Gastroesophageal sphincter (tissue), 4 donors: ENCODE results near the gene MPST. TPM values are rescaled to one million over a fixed set of nuclear protein-coding genes. Genes with fewer than 3 reads are reported as not detected.
A peak's percentile ranks its signal among the peaks of the same experiment; 100 is the strongest.
"Not testable (repeated sequence)": the region's sequence is repeated elsewhere in the genome, so short reads cannot be mapped to it uniquely, and the experiment has no call there.

Source experiments
- ATAC-seq: fragments of 150-250 bp; one replicate; pipeline ENCODE4 v1.9.1; 2016; ENCODE audit warnings: mild to moderate bottlenecking, moderate library complexity
- H3K27ac ChIP-seq, 4 donors: fragments of 200-600 bp; sonication (generic) in 3 of 4; 1 replicate in 3 of 4; 2 replicates in 1 of 4; pipeline ENCODE4 v1.5.1; 2016 to 2019
- H3K27me3 ChIP-seq: fragments of 200-600 bp; sonication (generic); one replicate; pipeline ENCODE4 v1.5.1; 2019
- H3K36me3 ChIP-seq, 2 donors: fragments of 200-600 bp; sonication (generic); one replicate each; pipeline ENCODE4 v1.5.1; 2019; ENCODE audit warnings: control low read depth in 1 of 2
- H3K4me1 ChIP-seq, 3 donors: fragments of 200-600 bp; sonication (generic); 1 replicate in 2 of 3; 2 replicates in 1 of 3; pipeline ENCODE4 v1.5.1; 2016 to 2019; ENCODE audit warnings: control low read depth in 2 of 3
- H3K4me3 ChIP-seq, 2 donors: fragments of 200-600 bp; sonication (generic); one replicate each; pipeline ENCODE4 v1.5.1; 2019; ENCODE audit warnings: mild to moderate bottlenecking in 1 of 2, moderate library complexity in 1 of 2
- H3K9me3 ChIP-seq, 3 donors: fragments of 200-600 bp; sonication (generic); one replicate each; pipeline ENCODE4 v1.5.1; 2017 to 2019; ENCODE audit warnings: control low read depth in 2 of 3
- EP300 ChIP-seq: sonication (generic); formaldehyde crosslinking; IDR thresholded peaks from one replicate; pipeline ENCODE4 v1.6.1; 2017; ENCODE audit warnings: antibody characterized with exemption, mild to moderate bottlenecking
- POLR2A ChIP-seq, 2 donors: fragments of 450-650 bp; IDR thresholded peaks; one replicate each; pipeline ENCODE4 v1.6.1; 2017; ENCODE audit warnings: antibody characterized with exemption in 2 of 2, mild to moderate bottlenecking in 2 of 2, moderate library complexity in 1 of 2
- POLR2AphosphoS5 ChIP-seq: sonication (generic); formaldehyde crosslinking; IDR thresholded peaks from one replicate; pipeline ENCODE4 v1.6.1; 2017; ENCODE audit warnings: antibody characterized with exemption
- WGBS, 2 donors: methylation state at CpG; one replicate each; pipeline ENCODE4 v1.1.5; 2018; ENCODE audit warnings: low coverage in 1 of 2; 5-methylcytosine and 5-hydroxymethylcytosine counted together
- total RNA-seq, 4 donors: library from RNA; depleted of rRNA; stranded (reverse); fragments of >200 nt; gene quantifications; one replicate each; pipeline ENCODE4 v1.1.0, GENCODE V29; 2016
- TF ChIP-seq, protein P1 (sequence below), 4 experiments: fragments of 200-600 bp in 2 of 4; fragments of 450-650 bp in 2 of 4; sonication (generic) in 1 of 4; IDR thresholded peaks; one replicate each; pipeline ENCODE4 v1.5.1; 2017 to 2019; ENCODE audit warnings: antibody characterized with exemption in 4 of 4, mild to moderate bottlenecking in 2 of 4, moderate library complexity in 2 of 4

Gene MPST
- total RNA-seq, 4 donors from 2014 or later, result 102 to 144 (median 113) TPM

DNA sequence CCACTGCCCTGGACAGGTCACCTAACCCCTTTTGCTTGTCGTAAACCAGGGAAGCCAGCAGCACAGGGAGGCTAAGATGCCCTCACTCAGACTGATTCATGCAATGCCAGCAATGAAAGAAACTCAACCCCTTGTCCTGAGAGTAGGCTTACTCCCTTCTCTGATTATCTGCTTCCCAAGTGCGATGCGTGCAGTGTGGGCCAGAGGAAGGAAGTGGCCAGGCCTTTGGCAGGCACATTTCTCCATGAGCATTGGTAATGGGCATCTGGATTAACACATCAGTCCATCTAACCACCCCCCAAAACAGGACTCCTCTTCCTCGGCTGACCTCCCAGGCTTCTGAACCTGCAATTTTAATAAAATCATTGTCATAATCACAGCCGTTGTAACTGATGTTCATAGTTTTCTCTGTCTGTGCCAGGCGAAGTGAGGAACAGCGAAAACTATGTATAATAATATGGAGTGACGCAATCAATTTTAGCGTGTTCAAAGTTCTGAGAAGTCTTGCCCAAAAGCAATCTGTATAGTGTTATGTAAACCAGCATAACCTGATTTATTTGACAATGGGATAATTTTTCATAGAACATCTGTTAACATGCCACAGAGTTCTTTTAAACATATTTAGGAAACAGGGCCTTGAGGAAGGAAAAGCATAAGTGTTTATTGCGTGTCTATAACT, 34.2 kb upstream of the MPST start:
- Histone ChIP-seq H3K4me1 (no peaks in the 10 kb centered on the region), H3K36me3 (no peaks in the 10 kb centered on the region), H3K4me3 (no peak overlapping the region), H3K27ac (no peak overlapping the region), H3K27me3 (peaks cover 69% of the 10 kb centered on the region), H3K9me3 (peaks cover 0 to 18% (median 0%) of the 10 kb centered on the region in 3 donors)
- TF ChIP-seq POLR2A (IDR thresholded peaks at IDR 0.05) (no peak), EP300 (no peak), POLR2AphosphoS5 (no peak)
- TF ChIP-seq, protein P1, sequence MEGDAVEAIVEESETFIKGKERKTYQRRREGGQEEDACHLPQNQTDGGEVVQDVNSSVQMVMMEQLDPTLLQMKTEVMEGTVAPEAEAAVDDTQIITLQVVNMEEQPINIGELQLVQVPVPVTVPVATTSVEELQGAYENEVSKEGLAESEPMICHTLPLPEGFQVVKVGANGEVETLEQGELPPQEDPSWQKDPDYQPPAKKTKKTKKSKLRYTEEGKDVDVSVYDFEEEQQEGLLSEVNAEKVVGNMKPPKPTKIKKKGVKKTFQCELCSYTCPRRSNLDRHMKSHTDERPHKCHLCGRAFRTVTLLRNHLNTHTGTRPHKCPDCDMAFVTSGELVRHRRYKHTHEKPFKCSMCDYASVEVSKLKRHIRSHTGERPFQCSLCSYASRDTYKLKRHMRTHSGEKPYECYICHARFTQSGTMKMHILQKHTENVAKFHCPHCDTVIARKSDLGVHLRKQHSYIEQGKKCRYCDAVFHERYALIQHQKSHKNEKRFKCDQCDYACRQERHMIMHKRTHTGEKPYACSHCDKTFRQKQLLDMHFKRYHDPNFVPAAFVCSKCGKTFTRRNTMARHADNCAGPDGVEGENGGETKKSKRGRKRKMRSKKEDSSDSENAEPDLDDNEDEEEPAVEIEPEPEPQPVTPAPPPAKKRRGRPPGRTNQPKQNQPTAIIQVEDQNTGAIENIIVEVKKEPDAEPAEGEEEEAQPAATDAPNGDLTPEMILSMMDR (IDR thresholded peaks at IDR 0.05), result no peak
- whole genome bisulfite sequencing, 2 donors, result 47 to 69% methylated on average over 4 to 10 of the region's 10 CpGs
- ATAC-seq, result no peak

DNA sequence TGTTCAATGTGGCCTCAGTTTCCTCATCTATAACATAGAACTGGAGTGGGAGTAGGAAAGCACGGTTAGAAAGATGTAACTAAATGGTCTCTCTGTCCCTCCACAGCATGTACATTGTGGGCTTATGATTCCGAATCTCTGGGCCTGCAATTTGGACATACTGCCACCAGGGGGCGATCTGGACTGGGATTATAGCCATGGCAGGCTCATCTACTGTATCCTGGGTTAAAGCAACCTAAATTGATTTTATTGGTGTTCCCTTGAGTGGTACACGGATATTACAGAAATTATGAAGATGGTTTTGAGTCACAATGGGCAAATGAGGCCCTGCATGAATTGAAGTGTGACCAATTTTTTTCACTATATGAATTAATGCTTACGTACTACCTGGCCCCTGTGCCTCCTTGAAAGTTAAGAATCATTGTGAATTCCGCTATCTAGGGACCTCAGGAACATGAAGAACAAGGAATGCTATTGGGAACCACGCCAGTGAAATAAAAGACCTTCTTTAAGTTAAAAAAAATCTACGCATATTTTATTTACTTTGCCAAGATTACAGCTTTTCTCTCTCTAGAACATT, 33.2 kb upstream of the MPST start:
- WGBS, 2 donors, result 45 to 46% methylated on average over 7 to 8 of the region's 8 CpGs
- Histone ChIP-seq H3K4me1 (no peaks in the 10 kb centered on the region), H3K36me3 (no peaks in the 10 kb centered on the region), H3K9me3 (peaks cover 0 to 18% (median 0%) of the 10 kb centered on the region in 3 donors), H3K27ac (no peak overlapping the region), H3K4me3 (no peak overlapping the region), H3K27me3 (peaks cover 75% of the 10 kb centered on the region)
- ATAC-seq, result no peak
- TF ChIP-seq, protein P1 (IDR thresholded peaks at IDR 0.05), result peak in 1 of 4 experiments; percentile 25
- no peak for TF ChIP-seq POLR2A (IDR thresholded peaks at IDR 0.05)

DNA sequence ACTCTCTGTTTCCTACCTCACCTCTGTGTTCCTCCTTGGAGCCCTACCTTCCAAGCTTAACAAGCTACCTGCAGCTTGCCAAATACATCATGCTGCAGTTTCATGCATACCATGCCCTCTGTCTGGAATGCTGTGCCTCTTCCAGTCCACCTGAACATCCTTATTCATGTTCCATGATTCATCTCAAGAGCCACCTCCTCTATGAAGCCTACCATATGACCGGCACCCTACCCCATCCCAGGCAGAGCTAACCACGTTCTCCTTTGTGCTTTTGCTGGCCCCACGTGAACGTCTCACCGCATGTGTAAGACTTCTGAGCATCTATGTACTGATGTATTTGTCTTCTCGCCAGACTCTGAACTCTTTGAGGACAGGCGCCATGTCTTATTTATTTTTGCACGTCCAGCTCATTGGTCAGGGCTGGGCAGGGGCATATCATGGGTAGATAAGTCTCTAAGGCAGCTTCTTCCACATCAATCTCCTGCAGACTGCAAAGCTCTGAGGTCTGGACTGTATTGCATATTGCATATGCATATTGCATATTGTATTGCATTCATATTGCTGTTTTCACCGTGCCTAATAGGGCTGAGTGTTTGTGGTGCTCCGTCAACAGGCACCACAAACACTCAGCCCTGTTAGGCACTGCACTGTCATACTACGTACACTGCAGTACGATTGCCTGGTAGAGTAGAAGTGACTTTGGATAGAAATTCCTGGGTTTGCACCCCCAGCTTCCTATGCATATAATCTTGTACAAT, 31.3 kb upstream of the MPST start:
- no peak for ATAC-seq
- Histone ChIP-seq H3K27ac (no peak overlapping the region), H3K27me3 (peaks cover 69% of the 10 kb centered on the region), H3K36me3 (no peaks in the 10 kb centered on the region), H3K4me1 (no peaks in the 10 kb centered on the region), H3K9me3 (peaks cover 0 to 18% (median 0%) of the 10 kb centered on the region in 3 donors), H3K4me3 (no peak overlapping the region)
- TF ChIP-seq POLR2A (IDR thresholded peaks at IDR 0.05), result no peak
- TF ChIP-seq, protein P1 (IDR thresholded peaks at IDR 0.05), result no peak
- TF ChIP-seq EP300, result no peak
- TF ChIP-seq POLR2AphosphoS5, result no peak
- 69 to 70% methylated on average over 7 to 11 of the region's 12 CpGs for WGBS, 2 donors

GRCh38 chr22:36989012-36989411, 30.5 kb upstream of the MPST start:
- H3K4me3 ChIP-seq, ATAC-seq, H3K36me3 ChIP-seq, H3K4me1 ChIP-seq, H3K27ac ChIP-seq: not testable (repeated sequence)
- Histone ChIP-seq H3K9me3 (peaks cover 0 to 18% (median 0%) of the 10 kb centered on the region in 3 donors), H3K27me3 (peaks cover 65% of the 10 kb centered on the region)
- 100% methylated on average over 4 of the region's 4 CpGs; no CpG with 5 or more reads in 1 of the 2 donors for WGBS, 2 donors

DNA sequence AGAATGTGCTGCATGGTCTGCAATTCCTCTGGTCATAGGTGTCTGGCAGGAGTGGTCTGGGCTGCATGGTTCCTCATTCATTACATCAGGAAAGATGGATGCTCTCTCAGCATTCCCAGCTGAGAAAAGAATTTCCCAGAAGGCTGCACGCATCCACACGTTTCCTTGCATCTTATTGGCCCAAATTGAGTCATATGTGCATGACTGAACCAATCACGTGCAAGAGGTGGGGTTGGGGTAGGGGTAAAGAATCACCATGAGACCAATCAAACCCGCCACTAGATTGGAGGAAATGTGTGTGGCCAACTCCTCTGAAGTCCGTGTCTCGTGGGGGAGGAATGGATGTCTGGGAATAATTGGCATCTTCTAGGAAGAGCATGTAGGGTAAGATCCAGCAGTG, 29.1 kb upstream of the MPST start:
- no peaks in the 10 kb centered on the region for H3K4me1 ChIP-seq
- no peak overlapping the region for H3K4me3 ChIP-seq
- H3K27me3 ChIP-seq, result peaks cover 57% of the 10 kb centered on the region
- WGBS, 2 donors, result 60% methylated on average over 2 of the region's 6 CpGs; no CpG with 5 or more reads in 1 of the 2 donors
- H3K27ac ChIP-seq, result no peak overlapping the region
- TF ChIP-seq POLR2A (IDR thresholded peaks at IDR 0.05), result no peak
- no peak for TF ChIP-seq POLR2AphosphoS5
- TF ChIP-seq EP300, result no peak
- TF ChIP-seq, protein P1 (IDR thresholded peaks at IDR 0.05), result no peak
- no peaks in the 10 kb centered on the region for H3K36me3 ChIP-seq
- ATAC-seq, result no peak
- peaks cover 0 to 15% (median 0%) of the 10 kb centered on the region in 3 donors for H3K9me3 ChIP-seq
